Activated B cell treated with CpG ODN at 0.5 μM for 24 hours (primary cell): ENCODE data around the gene FBXO39. TPM values are rescaled to one million over a fixed set of nuclear protein-coding genes. Genes with fewer than 3 reads are reported as not detected.

Experiments
- ATAC-seq: fragments of 200-7000 bp; cut with Tn5 transposase; one replicate; pipeline ENCODE4 v1.10.0; 2021; ENCODE audit warnings: low read depth, mild to moderate bottlenecking, moderate library complexity
- CTCF ChIA-PET: fragments of 350-600 bp; sonication (Branson Sonifier 250); formaldehyde crosslinking; loops from one replicate; lab custom pipeline; 2021; ENCODE audit warnings: antibody characterized with exemption; lab: Charles Lee
- POLR2A ChIA-PET: fragments of 350-600 bp; sonication (Branson Sonifier 250); formaldehyde crosslinking; loops from one replicate; lab custom pipeline; 2021; ENCODE audit warnings: antibody characterized with exemption; lab: Charles Lee
- DNase-seq: peaks from one replicate; pipeline ENCODE4 v3.0.0; 2022
- H3K27ac Mint-ChIP-seq: one replicate; pipeline ENCODE4 v1.8.0; 2020; ENCODE audit warnings: mixed read lengths
- H3K27me3 Mint-ChIP-seq: one replicate; pipeline ENCODE4 v1.8.0; 2021; ENCODE audit warnings: mixed read lengths
- H3K36me3 Mint-ChIP-seq: one replicate; pipeline ENCODE4 v1.8.0; 2021; ENCODE audit warnings: low read depth, mixed read lengths
- H3K4me1 Mint-ChIP-seq: one replicate; pipeline ENCODE4 v1.8.0; 2021; ENCODE audit warnings: mixed read lengths
- H3K4me3 Mint-ChIP-seq: one replicate; pipeline ENCODE4 v1.8.0; 2020; ENCODE audit warnings: mild to moderate bottlenecking, mixed read lengths
- H3K9me3 Mint-ChIP-seq: one replicate; pipeline ENCODE4 v1.8.0; 2020; ENCODE audit warnings: mixed read lengths
- intact Hi-C: fragments of 100-400 bp; cut with micrococcal nuclease; formaldehyde crosslinking; loops from one replicate; pipeline ENCODE4 v1.15.1; 2024
- total RNA-seq: library from RNA; stranded (reverse); gene quantifications from 2 replicates; pipeline ENCODE4 v1.2.3, GENCODE V29; 2022
- TF ChIP-seq, protein P1 (sequence below): fragments of 200-600 bp; IDR thresholded peaks from one replicate; pipeline ENCODE4 v1.8.0; 2022; ENCODE audit warnings: antibody characterized with exemption, mild to moderate bottlenecking

The FBXO39 gene
- total RNA-seq, 1 donor from 2014 or later, result 0.22 TPM

GRCh38 chr17:6831661-6832263 lies 55.7 kb downstream of the FBXO39 start, which contains the start of gene TEKT1:
Gene TEKT1 (minus strand): TSS chr17:6831729. CDS start chr17:6830376, 1,353 bp downstream.
- Mint-ChIP-seq H3K36me3 (no peaks in the 10 kb centered on the region), H3K4me1 (peaks cover 15% of the 10 kb centered on the region), H3K9me3 (no peaks in the 10 kb centered on the region), H3K27me3 (peaks cover 58% of the 10 kb centered on the region), H3K27ac (no peak within 1 kb of the TSS), H3K4me3 (peak within 1 kb of the TSS; percentile 83)
- intact Hi-C loops, result loop anchor here (1.0 kb wide), 1 partner anchor 12 kb away; no protein-coding TSS in a partner anchor
- CTCF ChIA-PET, result interaction anchor here (4.0 kb wide), 1 partner anchor 11 kb away, joined by 17 read pairs; no protein-coding TSS in a partner anchor
- peak; percentile 94 for ATAC-seq
- peak; percentile 65 for DNase-seq
- POLR2A ChIA-PET, result interaction anchor here (1.0 kb wide), 1 partner anchor 37 kb away, joined by 3 read pairs; no protein-coding TSS in a partner anchor
- TF ChIP-seq, protein P1, sequence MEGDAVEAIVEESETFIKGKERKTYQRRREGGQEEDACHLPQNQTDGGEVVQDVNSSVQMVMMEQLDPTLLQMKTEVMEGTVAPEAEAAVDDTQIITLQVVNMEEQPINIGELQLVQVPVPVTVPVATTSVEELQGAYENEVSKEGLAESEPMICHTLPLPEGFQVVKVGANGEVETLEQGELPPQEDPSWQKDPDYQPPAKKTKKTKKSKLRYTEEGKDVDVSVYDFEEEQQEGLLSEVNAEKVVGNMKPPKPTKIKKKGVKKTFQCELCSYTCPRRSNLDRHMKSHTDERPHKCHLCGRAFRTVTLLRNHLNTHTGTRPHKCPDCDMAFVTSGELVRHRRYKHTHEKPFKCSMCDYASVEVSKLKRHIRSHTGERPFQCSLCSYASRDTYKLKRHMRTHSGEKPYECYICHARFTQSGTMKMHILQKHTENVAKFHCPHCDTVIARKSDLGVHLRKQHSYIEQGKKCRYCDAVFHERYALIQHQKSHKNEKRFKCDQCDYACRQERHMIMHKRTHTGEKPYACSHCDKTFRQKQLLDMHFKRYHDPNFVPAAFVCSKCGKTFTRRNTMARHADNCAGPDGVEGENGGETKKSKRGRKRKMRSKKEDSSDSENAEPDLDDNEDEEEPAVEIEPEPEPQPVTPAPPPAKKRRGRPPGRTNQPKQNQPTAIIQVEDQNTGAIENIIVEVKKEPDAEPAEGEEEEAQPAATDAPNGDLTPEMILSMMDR, result no peak

Other genes starting within 250 kb of the FBXO39 start
- 0.69 and 1.1 TPM in 2 replicates for gene PITPNM3, start 219.7 kb upstream of the FBXO39 start, total RNA-seq
- gene KIAA0753, start 135.5 kb upstream of the FBXO39 start, total RNA-seq, result 21.0 and 24.7 TPM in 2 replicates
- 42.7 and 54.5 TPM in 2 replicates for gene TXNDC17, start 135.2 kb upstream of the FBXO39 start, total RNA-seq
- gene MED31, start 124.6 kb upstream of the FBXO39 start, total RNA-seq, result 16.5 and 23.4 TPM in 2 replicates
- 2.9 and 3.5 TPM in 2 replicates for gene C17orf100, start 124.5 kb upstream of the FBXO39 start, total RNA-seq
- gene SLC13A5, start 62.8 kb upstream of the FBXO39 start, total RNA-seq, result not detected in 2 replicates
- gene XAF1, start 20.2 kb upstream of the FBXO39 start, total RNA-seq, result 50.4 and 62.5 TPM in 2 replicates
- gene TEKT1, start 55.5 kb downstream of the FBXO39 start, total RNA-seq, result not detected in 2 replicates
- not detected in 2 replicates for gene ALOX12, start 219.8 kb downstream of the FBXO39 start, total RNA-seq
- gene RNASEK, start 236.4 kb downstream of the FBXO39 start, total RNA-seq, result 130 and 140 TPM in 2 replicates
- 0.31 and 0.88 TPM in 2 replicates for gene BCL6B, start 246.8 kb downstream of the FBXO39 start, total RNA-seq